Measurements from ENCODE around the gene CBX1.
"Not testable (repeated sequence)": the region's sequence is repeated elsewhere in the genome, so short reads cannot be mapped to it uniquely, and the experiment has no call there.

The CBX1 gene

GRCh38 chr17:48072811-48073210 is 28.5 kb downstream of the CBX1 start:
- DNase-seq (ENCODE audit: low read depth) = not testable (repeated sequence)

DNA sequence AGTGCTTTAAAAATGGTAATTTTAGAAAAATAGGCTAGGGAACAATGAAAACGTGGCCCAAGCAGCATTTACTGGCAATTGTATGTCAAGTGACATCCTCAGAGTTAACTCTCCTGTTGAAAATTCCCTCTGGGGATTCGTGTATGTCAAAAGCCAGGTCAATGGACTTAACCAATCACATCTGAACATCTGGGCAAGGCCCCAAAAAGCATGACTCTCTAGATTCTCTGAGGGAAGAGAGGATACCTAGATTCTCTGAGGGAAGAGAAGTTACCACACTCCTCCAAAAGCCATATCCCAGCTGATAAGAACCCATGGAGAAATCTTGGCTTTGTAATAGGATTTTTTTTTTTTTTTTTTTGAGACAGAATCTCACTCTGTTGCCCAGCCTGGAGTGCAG is 29.6 kb downstream of the CBX1 start:
- no peak for DNase-seq (ENCODE audit: low read depth)

DNA sequence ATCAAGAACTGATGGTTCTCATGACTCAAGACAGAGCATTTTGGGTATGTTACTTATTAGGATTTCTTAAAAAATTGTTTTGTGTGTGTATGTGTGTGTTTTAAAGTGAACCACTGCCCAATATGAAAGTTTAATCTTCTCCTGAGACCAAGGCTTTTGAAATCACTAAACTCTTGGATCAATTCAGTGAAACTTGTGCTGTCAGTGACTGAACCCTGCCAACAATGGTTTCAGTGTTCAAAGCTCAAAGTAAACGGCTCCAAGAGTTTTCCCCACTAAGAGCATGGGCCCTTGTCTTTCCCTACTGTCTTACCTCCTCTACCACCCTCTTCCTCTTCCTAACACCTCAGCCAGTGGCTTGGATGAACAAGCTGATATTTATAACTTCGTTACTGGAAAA is 31.1 kb downstream of the CBX1 start:
- no peak for DNase-seq (ENCODE audit: low read depth)

- no peak for DNase-seq (ENCODE audit: low read depth)
These were observed 32.8 kb downstream of the CBX1 start for GRCh38 chr17:48068491-48068961.

- not testable (repeated sequence) for DNase-seq (ENCODE audit: low read depth)
These were observed 33.5 kb downstream of the CBX1 start for GRCh38 chr17:48067808-48068207.

GRCh38 chr17:48067245-48067644 is 34.0 kb downstream of the CBX1 start:
- DNase-seq (ENCODE audit: low read depth) = no peak

GRCh38 chr17:48066656-48067055 is 34.6 kb downstream of the CBX1 start:
- no peak for DNase-seq (ENCODE audit: low read depth)

DNA sequence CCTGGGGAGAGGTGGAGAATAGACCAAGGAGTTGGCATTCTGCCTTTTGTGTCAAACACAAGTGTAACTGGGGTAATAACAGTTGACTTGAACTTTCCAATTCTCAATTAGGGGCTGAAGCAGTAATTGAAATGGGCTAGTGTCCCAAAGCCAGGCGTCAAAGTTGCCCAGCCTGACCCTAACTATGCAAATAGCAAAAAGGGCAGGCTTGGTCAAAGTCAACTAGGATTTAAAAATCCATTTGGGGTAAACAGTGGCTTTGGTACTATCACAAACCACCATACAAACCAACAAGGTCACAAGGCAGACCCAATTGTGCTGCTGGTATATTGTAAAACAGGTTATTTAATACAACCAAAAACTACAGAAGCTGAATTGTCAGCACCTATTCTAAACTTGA is 35.1 kb downstream of the CBX1 start:
- no peak for DNase-seq (ENCODE audit: low read depth)

- no peak for DNase-seq (ENCODE audit: low read depth)
These were observed 36.6 kb downstream of the CBX1 start for GRCh38 chr17:48064638-48065037.

DNA sequence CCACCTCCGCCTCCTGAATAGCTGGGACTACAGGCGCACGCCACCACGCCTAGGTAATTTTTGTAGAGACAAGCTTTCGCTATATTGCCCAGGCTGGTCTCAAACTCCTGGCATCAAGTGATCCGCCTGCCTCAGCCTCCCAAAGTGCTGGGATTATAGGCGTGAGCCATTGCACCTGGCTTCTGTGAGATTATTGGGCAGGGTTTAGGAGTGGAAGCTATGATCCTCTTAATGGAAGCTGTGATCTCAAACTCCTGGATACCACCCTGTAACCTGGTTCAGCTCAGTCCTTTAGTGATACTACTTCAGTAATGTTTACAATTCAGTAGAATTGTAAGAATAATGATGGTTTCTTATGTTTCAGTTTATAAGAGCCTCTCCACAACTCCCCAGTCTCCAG is 39.0 kb downstream of the CBX1 start:
- no peak for DNase-seq (ENCODE audit: low read depth)

GRCh38 chr17:48060249-48060648 is 41.0 kb downstream of the CBX1 start:
- no peak for DNase-seq (ENCODE audit: low read depth)

- DNase-seq (ENCODE audit: low read depth) = no peak
These were observed 42.1 kb downstream of the CBX1 start for GRCh38 chr17:48059125-48059668.

- DNase-seq (ENCODE audit: low read depth) = no peak
These were observed 42.7 kb downstream of the CBX1 start for GRCh38 chr17:48058393-48059124.

DNA sequence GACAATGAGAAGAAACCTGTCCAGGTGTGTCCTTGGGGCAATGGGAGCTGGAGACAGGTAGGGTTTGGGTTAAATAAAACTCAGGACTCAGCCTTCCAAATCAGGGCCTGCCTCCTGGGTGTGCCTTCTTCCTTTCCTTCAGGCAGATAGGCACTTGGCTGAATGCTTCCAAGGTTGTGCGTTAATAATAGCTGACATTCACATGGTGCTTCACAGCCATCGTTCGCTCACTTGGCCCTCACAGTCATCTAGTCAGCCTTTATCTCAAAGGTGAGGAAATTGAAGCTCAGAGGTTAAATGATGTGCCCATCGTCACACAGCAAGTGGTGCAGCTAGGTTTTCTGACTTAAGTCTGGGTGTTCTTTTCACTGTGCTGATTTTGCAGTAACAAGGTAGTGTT is 43.7 kb downstream of the CBX1 start:
- DNase-seq (ENCODE audit: low read depth) = no peak

DNA sequence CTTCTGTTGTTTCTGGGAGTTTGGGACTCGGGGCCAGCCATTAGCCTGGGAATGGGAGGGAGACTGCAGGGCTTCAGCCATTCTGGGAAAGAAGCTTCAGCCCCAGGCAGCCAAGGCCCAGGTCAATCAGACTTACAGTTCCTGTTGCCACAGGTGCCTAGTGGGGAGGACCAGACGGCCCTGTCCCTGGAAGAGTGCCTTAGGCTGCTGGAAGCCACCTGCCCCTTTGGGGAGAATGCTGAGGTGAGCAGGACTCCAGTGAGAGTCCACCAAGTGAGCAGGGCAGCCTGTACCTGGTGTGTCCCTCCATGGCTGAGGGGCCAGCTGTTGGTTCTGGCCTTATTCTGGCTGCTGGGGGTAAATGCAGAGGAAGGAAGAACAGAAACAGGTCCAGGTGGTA is 44.4 kb downstream of the CBX1 start:
- no peak for DNase-seq (ENCODE audit: low read depth)

DNA sequence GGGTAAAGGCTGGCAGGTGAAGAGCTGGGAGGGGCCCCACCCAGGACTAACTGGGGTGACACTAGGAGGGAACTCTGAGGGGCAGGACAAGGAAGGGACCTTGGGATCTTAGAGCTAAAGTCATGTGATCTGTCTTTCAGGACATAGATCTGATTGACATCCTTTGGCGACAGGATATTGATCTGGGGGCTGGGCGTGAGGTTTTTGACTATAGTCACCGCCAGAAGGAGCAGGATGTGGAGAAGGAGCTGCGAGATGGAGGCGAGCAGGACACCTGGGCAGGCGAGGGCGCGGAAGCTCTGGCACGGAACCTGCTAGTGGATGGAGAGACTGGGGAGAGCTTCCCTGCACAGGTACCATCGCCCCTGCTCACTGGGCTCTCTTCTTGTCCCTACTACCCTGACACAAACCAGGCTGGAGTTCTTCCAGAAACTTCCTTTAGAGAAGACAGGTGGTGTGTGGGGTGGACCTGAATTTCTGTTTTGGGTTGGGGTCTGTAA is 45.0 kb downstream of the CBX1 start:
- DNase-seq (ENCODE audit: low read depth) = no peak

DNA sequence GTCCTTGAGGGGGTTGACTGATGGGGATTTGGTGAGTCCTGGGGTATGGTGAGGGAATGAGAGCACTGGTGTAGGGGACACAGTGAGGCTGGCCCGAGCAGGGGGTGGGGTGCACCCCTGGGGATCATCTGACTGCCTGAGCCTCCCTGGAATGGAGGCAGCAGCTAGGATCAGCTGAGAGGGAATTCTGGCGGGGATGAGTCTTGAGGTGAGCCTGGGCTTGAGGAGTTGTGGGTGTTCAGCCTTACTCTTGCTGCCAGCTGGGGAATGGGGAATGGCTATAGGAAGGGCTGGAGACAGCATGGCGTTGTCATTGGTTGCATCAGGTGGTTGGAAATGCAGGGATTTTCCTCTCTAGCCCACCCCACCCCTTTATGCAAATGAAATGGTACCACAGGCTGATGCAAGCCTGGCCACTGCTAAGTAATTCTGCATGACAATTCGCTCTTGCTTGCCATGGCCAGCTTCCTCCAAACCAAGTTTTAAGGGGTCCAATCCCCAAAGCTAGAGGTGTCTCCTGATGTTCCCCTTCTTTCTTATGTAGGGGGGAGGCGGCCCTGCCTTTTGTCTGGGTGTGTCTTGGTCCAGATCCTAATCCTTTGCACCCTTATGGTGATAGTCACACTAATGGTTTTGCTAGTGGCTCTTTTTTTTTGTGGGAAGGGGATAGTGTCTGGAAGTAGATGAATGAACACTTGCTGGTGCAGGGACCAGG is 45.6 kb downstream of the CBX1 start:
- no peak for DNase-seq (ENCODE audit: low read depth)

DNA sequence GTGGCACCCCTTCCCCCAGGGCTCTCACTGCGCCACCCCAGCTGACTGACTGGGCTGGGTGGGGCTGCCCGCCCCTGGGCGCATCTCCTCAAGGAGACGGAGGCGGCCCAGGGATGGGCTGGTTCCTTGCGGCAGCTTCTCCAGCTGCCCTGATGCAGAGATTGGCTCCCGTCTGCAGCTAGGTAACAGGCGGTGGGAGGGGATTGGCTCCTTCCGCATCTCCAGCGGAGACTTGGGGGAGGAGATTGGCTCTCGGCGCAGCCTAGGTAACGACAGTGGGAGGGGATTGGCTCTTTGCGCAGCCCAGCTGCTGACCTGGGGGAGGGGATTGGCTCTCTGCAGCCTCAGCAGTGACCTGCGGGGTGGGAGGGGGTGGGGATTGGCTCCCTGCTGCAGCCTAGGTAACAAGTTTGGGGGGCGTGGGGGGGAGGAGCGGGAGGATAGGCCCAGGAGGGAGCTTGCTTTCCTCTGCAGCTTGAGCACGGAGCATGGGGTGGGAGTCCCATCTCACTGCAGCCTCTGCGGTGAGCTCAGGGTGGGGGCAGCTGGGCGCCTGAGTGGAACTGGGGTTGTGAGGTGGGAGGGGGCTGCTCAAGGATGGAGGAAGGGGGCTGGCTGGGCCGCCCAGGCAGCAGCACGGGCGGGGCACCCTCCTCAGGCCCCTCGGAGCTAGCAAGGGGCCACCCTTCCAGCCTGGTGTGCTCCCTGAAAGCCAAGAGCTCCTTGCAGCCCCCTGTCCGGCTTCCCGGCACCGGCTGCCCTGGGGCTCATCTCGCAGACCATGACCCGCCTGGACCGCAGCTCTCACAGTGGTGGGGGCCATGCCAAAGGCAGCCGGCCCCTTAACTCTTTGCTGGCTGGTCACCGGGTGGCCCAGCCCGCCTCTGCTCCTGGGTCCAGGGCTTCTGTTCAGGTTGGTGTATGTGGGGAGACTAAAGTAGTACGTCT is 46.8 kb downstream of the CBX1 start:
- DNase-seq (ENCODE audit: low read depth) = no peak

DNA sequence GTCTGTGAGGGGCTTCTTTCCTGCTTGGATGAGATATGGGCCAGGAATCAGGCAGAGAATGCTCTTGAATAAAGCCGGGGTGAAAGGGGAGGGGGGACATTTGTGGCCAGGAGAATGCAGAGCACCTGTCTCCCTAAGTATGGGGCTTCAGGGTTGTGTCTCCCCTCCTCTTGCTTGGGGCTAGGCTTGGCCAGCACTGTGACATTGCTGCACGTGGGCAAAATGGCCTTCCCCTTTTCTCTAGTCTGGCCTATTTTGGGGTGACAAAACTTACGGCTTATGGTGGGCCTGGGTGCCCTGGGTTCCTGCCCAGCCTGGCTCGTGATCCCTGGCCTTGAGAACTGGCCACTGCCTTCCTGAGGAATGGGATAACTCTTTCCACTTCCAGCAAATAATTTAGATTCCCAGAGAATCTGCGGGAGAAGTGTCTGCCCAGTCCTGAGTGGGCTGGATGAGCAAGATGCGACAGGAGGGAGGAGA is 47.5 kb downstream of the CBX1 start:
- no peak for DNase-seq (ENCODE audit: low read depth)

- no peak for DNase-seq (ENCODE audit: low read depth)
These were observed 48.1 kb downstream of the CBX1 start for GRCh38 chr17:48052956-48053757.

Data from activated T-cell treated with anti-CD3 and anti-CD28 coated beads for 1 hour (primary cell).